ENCODE data around the gene ARIH2.

The ARIH2 gene

DNA sequence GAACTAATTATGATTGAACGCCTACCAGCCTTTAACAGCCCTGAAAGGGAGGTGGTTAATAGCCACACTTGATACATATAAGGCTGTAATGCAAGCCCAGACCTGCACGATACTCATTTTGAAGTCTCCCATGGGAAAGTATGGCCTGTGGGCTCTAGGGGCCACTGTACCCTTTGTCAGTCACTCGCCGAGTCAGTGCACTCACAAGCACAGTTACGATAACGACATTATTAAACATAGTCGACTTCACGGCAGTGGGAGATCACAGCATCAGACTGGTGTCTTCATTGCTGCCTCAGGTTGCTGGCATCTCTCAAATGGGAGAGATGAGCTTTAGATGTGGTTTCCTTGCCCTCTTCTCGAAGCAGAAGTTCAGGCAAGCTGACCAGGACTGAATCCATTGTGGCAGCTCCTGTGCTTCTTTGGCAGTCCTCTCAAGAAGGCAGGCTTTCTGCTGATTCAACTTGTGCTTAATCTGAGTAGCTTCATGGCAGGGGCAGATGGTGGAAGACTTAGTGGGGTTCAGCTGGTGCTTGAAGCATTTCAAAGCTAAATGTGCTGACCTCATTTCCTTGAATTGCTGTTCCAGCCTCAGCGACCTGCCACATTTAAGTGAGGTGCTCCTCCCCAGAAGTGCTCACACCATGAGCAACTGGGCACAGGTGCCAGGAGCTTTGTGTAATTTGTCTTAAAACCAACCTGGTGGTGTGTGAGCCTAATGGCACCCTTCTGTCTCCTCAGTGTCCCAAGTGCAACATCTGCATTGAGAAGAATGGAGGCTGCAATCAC, 55.6 kb downstream of the ARIH2 start:
- DNase-seq = no peak

DNA sequence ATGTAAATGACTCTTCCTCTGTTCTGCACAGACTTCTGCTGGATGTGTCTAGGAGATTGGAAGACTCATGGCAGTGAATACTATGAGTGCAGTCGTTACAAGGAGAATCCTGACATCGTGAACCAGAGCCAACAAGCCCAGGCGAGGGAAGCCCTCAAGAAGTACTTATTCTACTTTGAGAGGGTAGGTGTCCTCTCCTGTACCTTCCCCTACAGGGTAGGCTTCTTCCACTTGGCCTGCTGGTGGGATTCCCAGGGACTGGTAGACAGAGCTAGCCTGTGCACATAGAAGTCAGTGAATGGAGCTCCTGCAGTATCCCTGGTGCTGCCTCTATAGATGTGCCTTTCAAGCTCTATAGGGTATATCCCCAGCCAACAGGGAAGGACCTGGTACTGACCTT, 60.8 kb downstream of the ARIH2 start:
- DNase-seq = no peak

DNA sequence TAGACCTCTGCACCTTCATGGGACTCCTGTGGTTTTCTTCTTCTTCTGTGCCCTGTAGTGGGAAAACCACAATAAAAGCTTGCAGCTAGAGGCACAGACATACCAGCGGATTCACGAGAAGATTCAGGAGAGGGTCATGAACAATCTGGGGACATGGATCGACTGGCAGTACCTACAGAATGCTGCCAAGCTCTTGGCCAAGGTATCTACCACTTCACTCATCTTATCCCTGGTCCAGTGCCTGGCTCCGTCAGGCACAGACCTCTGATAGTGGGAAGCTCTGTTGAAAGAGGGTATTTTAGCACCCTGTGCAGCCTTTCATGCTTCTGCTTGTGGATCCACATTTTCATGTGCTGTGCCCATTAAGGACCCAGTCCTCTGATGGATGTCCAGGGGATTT, 61.7 kb downstream of the ARIH2 start:
- DNase-seq = no peak

DNA sequence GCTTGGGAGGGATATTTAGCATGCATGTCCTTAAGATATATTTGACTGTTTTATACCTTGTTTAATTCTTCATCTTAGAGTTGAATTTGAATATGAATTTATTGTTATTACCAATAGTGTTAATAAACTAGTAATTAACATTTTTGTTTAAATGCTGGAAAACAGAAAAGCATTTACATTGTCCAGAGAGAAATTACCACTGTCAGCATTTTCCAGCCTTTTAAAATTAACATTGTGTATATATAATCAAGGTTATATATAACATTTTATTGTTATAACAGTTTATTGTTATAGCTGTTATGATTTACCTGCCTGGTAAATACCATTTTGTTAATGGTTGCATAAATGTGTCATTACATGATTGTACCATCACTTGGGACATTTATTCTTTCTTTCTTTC, 63.4 kb downstream of the ARIH2 start:
- no peak for DNase-seq

DNA sequence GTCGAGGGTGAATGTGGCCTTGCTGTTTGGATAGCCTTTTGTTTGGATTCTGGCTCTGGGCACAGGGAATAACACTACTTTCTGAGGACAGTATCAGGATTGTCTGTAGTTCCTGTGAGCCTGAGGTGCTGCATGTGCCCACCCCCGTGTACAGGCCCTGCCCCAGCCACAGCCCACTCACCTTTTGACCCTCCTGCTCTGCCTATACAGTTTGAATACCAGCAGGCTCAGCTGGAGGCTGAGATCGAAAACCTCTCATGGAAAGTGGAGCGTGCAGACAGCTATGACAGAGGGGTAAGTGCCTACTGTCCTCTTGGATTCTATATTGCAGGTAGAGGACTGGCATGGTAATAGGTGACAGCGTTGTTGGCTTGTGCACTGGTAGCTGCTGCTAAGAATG, 64.0 kb downstream of the ARIH2 start:
- no peak for DNase-seq

DNA sequence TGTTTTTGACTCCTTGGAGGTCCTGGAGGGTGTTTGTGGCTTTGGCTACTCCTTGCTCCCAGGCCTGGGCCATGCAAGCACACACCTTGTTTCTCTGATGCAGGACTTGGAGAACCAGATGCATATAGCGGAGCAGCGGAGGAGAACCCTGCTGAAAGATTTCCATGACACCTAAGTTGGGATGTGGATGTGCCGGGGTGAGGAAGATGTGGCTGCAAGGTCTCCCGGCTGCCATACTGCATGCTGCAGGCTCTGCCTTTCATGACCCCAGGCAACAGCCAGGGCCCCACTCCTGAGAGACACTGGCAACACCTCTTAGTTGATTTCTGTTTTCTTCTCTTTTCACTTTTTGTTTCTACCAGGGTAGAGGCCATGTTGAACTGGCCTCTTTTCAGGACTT, 64.5 kb downstream of the ARIH2 start:
- no peak for DNase-seq

DNA sequence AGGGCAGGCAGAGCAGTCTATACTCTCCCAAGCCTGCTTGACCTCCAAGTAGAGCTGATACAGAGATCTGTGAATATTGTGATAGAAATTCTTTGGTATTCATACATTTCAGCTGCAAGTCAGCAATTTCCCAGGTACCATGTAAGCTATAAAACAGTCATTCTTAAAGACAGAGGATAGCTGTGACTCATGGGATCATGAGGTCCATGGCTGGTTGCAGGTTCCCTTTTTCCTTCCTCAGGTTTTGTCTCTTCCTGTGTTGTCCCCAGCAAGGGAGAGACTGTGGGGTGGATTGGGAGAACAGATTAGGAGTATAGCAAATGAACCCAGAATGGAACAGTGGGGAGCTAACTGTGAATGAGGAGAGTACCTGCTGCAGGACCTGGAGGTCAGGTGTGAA, 66.0 kb downstream of the ARIH2 start:
- DNase-seq = no peak

DNA sequence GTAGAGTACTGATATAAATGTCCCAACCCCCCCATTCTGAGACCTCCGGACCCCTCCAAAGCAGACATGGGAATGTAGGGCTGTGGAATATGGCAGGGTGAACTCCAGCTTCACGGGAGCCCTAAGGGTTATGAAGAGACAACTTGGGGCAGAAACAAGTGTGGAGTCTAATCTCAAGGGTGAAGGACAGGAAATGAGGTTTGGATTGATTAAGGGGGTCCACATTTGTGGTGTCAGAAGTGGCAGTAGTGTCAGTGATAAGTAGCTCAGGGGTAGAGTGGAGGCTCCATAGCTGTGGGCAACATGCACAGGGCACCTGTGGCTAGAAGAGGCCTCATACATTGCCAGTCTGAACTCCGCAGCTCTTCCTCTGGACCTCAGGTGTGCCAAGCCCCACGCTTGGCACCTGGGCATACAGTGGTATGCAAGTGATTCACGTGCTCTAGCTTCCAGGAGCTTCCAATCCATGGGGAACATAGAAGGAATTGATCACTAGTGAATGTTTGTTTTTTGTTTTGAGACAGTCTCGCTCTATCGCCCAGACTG, 67.3 kb downstream of the ARIH2 start:
- no peak for DNase-seq

DNA sequence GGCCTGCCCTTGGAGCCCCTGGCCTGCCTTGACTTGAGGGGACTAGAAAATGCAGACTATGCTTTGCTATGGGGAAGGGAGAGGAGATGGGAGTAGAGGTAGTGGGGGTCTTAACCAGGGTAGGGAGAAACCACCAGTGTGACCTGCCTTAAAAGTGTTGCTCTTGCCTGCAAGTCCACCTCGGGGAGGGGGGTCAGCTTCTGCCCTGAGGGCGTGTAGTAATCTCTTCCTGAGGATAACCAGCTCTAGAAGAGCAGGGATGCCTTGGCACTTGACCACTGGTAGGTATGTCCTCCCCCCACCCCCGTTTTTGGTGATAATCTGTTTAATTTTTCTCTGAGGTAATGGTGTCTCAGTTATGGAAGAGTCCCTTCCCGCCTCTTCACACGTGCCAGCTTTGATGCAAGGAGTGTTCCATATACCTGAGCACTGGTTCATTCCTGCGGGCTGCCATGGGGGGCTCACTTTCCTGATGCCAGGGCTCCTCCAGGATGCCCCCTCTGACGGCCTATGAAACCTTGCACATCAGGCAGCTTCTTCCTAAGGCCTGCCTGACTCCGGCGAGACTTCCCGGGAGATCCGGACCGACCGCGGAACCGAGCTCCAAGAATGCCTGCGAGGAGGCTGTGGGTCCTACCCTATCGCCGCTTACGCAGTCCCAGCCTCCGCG, 70.6 kb downstream of the ARIH2 start:
- no peak for DNase-seq

DNA sequence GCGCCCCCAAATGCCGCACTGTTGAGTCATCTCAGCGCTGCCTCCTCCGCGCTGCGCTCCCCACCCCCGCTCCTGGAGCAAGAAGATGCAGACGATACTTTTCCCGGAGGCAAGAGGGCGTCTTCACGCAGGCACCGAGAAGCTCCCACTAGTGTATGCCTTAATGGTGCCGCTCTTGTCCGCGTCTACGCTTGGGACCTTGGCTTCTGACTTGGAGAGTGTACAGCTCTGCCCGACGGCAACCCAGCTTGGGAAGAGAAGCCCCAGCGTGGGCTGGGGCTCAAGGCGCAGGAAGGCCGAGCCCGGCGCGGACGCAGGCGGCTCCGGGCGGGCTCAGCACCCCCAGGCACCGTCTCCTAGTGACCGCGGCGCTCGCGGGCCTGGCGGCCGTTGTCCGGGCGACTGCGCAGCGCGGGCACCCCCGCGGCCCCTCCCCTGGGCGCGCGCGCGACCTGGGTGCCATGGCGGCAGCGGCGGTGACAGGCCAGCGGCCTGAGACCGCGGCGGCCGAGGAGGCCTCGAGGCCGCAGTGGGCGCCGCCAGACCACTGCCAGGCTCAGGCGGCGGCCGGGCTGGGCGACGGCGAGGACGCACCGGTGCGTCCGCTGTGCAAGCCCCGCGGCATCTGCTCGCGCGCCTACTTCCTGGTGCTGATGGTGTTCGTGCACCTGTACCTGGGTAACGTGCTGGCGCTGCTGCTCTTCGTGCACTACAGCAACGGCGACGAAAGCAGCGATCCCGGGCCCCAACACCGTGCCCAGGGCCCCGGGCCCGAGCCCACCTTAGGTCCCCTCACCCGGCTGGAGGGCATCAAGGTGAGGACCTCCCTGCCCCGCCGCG, 71.4 kb downstream of the ARIH2 start, which contains the start of gene P4HTM:
TSS of gene P4HTM (plus strand) at position 446 of the 840 bp plus-strand sequence. CDS start at position 462, 16 bp downstream.
- DNase-seq = peak; percentile 91

DNA sequence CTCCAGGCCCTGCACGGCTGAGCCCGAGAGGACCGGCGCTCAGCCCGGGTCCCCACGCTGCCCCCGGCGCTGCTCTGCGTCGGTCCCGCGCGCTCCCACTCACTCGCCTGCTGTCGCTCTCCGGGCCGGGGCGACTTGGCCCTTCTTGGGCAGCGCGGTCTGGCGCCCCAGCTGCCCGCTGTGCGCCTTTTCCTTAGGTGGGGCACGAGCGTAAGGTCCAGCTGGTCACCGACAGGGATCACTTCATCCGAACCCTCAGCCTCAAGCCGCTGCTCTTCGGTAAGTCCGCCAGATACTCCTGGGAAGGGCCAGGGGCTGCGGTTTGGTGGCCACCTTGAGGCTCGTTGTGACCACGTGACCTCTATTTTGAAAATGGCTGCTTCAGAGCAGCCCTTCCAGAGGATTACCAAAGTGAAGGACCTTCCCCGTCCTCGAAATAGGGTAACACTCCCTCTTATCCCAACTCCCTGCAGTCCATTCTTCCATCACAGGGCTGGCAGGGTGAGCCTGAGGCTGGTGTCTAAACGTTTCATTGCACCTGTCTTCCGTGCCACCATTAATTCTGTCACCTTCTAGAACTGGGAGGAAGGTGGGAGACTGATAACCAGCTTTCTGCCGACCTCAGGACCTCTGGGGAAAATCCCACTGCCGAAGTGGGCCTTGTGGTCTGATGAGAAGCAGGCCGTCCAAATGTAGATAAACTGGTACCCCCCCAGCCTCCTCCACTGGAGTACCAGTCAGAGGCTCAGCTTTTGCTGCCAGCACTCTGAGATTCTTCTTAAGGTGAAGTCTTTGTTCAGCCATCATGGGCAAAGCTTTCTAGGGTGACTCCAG, 72.2 kb downstream of the ARIH2 start:
- no peak for DNase-seq

DNA sequence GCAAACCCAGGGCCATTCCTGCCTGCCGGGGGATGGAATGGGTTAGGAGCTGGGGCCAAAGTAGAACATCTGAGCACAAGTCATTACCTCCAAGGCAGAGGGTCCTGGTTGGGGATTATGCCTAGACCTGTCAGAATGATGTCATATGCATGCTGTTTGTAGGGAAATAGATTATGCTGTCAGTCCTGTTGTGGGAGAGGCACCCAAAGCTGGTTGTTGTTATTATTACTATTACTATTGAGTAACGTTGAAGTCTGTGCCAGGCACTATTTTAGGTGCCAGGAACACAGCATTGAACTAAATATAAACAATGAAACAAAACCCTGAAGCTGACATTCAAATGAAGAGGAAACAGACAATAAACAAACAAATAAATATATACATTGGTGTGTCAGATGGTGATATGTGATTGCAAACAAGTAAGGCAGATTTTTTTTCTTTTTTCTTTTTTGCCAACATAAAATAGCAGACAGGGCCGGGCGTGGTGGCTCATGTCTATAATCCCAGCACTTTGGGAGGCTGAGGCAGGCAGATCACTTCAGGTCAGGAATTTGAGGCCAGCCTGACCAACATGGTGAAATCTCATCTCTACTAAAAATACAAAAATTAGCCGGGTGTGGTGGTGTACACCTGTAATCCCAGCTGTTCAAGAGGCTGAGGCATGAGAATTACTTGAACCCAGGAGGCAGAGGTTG, 73.4 kb downstream of the ARIH2 start:
- DNase-seq = no peak

DNA sequence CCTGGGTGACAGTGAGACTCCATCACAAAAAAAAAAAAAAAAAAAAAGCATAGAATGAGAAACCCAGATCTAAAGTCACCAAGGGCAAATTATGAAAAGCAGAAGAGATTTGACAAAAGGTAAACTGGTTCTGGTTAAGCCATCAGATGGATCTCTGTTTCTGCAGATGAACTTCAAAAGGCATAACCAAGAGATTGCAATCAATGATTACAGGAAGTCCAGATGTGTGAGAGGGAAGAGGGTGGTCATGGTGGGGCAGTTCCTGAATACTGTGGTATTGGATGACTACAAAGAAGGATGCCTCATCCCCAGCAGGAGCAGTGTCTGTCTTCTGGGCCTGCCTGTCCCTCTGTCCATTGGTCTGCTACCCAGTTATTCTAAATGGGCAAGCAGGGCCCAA, 75.2 kb downstream of the ARIH2 start:
- DNase-seq = no peak

DNA sequence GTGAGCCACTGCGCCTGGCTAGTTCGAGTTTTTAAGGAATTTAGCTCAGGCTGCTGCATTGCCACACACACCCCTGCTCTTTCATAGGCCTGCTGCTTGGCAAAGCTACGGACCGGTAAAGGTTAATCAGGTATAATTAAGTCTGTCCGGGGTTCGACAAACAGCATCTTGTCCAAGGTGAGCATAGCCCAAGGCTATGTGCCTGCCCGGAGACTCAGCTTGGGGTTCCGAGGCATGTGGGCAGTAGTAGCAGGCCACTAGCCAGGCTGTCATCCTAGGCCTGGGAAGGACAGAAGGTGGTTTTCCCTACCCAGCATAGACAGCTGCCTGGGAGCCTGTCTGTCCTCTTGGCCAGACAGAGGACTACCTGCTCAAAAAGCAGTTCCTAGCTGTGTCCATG, 78.0 kb downstream of the ARIH2 start:
- no peak for DNase-seq

DNA sequence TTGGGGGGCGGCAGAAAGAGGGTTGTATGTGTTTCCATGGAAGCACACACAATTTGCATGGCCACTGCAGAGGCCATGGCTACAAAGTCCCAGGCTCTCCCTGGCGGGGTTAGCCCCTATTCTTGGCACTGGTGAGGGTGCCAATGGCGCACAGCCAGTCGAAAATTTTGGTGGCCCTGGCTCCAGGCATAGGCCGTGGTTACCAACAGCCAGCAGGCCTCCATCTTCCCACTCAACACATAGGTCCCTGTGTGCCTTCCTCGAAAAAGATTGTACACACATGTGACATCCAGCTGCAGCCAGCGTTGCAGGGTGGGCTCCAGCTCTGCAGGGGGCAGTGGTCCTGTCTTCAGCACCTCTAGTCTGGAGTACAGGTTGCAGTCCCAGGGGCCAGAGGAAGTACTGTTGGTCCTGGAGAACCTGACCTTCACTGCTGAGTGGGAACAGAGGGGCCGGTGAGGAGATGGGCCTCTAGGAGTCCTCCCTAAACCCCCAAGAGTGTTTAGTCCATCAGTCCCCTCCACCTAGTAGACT, 78.5 kb downstream of the ARIH2 start:
- no peak for DNase-seq

DNA sequence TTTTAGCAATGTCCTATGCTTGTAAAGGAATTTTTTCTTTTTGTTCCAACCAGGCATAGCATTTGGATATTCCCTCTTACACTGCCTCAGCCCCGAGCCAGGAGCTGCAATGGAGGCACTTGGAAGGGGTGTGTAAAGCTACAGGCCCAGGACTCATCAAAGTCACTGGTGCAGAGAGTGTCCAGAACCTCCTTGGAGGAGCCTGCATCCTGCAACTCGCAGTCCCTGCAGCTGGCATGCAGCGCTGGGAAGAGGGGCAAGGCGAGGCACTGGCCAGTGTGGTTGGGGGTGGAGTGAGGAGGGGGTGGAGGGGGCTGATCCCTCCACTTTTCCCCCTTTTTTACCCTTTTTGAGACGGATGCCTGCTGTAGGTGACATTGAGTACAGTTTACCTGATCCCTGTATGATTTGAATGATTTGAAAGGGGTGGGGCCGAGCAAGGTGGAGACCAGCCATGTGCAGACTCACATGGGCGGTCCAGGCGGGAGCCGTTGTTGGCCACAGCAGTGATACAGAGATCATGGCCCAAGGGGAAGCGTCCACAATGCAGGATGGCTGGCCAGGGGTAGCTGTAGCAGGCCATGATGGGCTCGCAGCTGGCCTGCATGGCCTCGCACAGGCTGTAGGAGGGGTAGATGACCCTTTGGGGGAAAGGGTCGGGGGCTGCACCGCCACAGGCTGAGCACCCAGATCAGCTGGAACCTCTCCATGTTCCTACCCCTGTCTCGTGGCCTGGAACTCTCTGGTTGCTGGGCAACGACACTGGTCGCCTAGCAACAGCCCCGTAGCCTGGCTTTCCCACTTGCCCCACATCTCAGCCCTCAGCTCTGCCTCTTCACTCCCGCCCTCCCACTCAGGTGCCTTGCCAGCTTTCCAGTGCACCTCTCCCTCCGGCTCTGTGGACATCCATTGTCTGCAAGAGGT, 79.3 kb downstream of the ARIH2 start:
- DNase-seq = no peak

DNA sequence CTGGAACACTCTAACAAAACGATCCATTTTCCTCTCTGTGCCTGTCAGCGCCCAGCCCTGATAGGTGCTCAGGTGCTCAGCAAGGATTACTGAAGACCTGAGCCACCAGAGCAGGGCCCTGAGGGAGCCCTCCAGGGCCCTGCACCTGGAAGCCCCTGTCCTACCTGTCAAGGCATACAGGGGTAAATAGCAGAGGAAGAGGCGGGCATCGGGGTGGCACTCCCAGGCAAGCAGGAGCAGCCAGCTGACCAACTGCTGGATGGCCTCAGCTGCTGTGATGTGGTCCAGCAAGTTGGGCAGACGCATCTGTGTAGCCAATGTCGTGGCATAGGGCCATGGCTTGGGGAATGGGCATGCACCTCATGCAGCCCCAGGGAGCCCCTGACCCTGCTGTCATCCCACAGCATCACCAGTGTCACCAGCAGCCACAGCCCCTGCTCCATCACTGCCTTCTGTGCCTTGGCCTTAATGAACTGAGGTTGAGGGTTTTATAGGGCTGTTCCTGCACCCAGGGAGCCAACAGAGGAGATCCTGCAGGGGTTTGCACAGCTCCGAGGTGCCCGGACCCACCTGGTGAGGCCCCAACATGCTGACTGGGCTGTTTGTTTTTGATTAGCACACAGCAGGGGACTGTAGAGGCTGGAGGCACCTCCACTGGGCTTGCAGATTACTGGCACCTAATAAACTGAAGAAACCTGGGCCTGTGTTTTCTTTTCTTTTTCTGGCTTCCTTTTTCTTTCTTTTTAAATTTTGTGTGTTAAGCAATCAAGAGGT, 80.6 kb downstream of the ARIH2 start:
- DNase-seq = no peak

DNA sequence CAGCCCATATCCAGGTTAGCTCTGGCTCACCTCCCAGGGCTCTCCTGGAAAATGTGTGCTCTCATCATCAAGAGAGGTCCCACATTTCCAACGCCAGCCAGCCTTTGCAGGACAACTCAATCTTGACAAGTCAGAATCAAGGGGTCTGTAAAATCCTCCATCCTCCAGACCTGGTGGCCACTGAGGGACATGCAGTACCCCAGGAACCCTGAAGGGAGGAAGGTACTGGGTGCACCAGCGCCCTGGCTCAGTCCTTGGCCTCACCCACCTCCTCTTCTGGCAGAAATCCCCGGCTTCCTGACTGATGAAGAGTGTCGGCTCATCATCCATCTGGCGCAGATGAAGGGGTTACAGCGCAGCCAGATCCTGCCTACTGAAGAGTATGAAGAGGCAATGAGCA, 82.5 kb downstream of the ARIH2 start:
- DNase-seq = no peak

Measured in T1000 (cell line).